Suprapubic skin (tissue), 4 donors: ENCODE results near the gene CERS2. TPM values are rescaled to one million over a fixed set of nuclear protein-coding genes. Genes with fewer than 3 reads are reported as not detected.

Source experiments
- DNase-seq, 2 donors: peaks; one replicate each; pipeline ENCODE4 v3.0.0-alpha.2; 2019; ENCODE audit warnings: low spot score in 2 of 2
- H3K27ac ChIP-seq: fragments of 200-600 bp; sonication (generic); one replicate; pipeline ENCODE4 v1.5.1; 2019
- H3K27me3 ChIP-seq: fragments of 200-600 bp; sonication (generic); one replicate; pipeline ENCODE4 v1.5.1; 2019
- H3K36me3 ChIP-seq: fragments of 200-600 bp; sonication (generic); one replicate; pipeline ENCODE4 v1.5.1; 2019
- H3K4me1 ChIP-seq: fragments of 200-600 bp; sonication (generic); one replicate; pipeline ENCODE4 v1.5.1; 2019
- H3K4me3 ChIP-seq: fragments of 200-600 bp; sonication (generic); one replicate; pipeline ENCODE4 v1.5.1; 2019; ENCODE audit warnings: mild to moderate bottlenecking
- H3K9me3 ChIP-seq: fragments of 200-600 bp; sonication (generic); one replicate; pipeline ENCODE4 v1.5.1; 2019
- EP300 ChIP-seq: sonication (generic); formaldehyde crosslinking; IDR thresholded peaks from one replicate; pipeline ENCODE4 v1.6.1; 2017; ENCODE audit warnings: antibody characterized with exemption
- POLR2A ChIP-seq, 2 donors: fragments of 450-650 bp; IDR thresholded peaks; one replicate each; pipeline ENCODE4 v1.6.1; 2017; ENCODE audit warnings: antibody characterized with exemption in 2 of 2, mild to moderate bottlenecking in 2 of 2, moderate library complexity in 2 of 2
- POLR2AphosphoS5 ChIP-seq, 3 donors: sonication (generic); formaldehyde crosslinking; IDR thresholded peaks; one replicate each; pipeline ENCODE4 v1.6.1; 2017; ENCODE audit warnings: antibody characterized with exemption in 3 of 3
- WGBS: methylation state at CpG from one replicate; pipeline ENCODE4 v1.1.5; 2018; 5-methylcytosine and 5-hydroxymethylcytosine counted together
- total RNA-seq, 4 donors: library from RNA; depleted of rRNA; stranded (reverse); fragments of >200 nt; gene quantifications; one replicate each; pipeline ENCODE4 v1.1.0, GENCODE V29; 2016
- TF ChIP-seq, protein P1 (sequence below), 2 donors: fragments of 200-600 bp in 1 of 2; fragments of 450-650 bp in 1 of 2; sonication (generic) in 1 of 2; IDR thresholded peaks; one replicate each; pipeline ENCODE4 v1.5.1; 2016 to 2019; ENCODE audit warnings: antibody characterized with exemption in 2 of 2, mild to moderate bottlenecking in 1 of 2, moderate library complexity in 1 of 2

Gene CERS2
- total RNA-seq, 4 donors from 2014 or later, result 46.5 to 57.9 (median 51.4) TPM

- Histone ChIP-seq H3K4me3 (no peak overlapping the region), H3K9me3 (no peaks in the 10 kb centered on the region), H3K27me3 (no peaks in the 10 kb centered on the region), H3K36me3 (peaks cover 82% of the 10 kb centered on the region), H3K4me1 (peaks cover 9% of the 10 kb centered on the region), H3K27ac (no peak overlapping the region)
- TF ChIP-seq, protein P1, sequence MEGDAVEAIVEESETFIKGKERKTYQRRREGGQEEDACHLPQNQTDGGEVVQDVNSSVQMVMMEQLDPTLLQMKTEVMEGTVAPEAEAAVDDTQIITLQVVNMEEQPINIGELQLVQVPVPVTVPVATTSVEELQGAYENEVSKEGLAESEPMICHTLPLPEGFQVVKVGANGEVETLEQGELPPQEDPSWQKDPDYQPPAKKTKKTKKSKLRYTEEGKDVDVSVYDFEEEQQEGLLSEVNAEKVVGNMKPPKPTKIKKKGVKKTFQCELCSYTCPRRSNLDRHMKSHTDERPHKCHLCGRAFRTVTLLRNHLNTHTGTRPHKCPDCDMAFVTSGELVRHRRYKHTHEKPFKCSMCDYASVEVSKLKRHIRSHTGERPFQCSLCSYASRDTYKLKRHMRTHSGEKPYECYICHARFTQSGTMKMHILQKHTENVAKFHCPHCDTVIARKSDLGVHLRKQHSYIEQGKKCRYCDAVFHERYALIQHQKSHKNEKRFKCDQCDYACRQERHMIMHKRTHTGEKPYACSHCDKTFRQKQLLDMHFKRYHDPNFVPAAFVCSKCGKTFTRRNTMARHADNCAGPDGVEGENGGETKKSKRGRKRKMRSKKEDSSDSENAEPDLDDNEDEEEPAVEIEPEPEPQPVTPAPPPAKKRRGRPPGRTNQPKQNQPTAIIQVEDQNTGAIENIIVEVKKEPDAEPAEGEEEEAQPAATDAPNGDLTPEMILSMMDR (IDR thresholded peaks at IDR 0.05), result no peak
- TF ChIP-seq POLR2AphosphoS5 (IDR thresholded peaks at IDR 0.05), result no peak
- TF ChIP-seq POLR2A (IDR thresholded peaks at IDR 0.05), result no peak
- no peak for TF ChIP-seq EP300
- WGBS, result 75% methylated on average over 6 of the region's 6 CpGs
- no peak for DNase-seq
These were observed 8.6 kb downstream of the CERS2 start for GRCh38 chr1:150966011-150966410.

DNA sequence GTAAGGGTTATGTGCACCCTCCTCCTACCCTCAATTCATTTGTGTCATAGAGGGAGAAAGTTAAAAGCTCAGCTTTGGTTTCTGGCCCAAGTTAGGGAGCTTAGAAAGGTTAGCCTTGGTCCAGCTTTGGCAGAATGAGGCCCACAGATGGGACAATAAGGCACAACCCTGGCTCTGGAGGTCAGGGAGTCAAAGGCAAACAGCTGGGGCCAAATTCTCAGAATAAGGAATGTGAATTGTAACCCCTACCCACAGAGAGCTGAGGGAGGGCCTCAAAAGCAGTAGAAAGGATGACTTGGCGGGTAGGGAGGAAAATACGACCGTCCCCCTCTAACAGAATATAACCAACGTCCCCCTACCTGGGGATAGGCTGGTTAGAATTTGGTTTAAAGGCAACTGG lies 9.0 kb downstream of the CERS2 start:
- DNase-seq, result no peak
- WGBS, result 85% methylated on average over 4 of the region's 4 CpGs
- peaks cover 5% of the 10 kb centered on the region for H3K4me1 ChIP-seq
- no peak overlapping the region for H3K27ac ChIP-seq
- H3K36me3 ChIP-seq, result peaks cover 86% of the 10 kb centered on the region
- no peaks in the 10 kb centered on the region for H3K27me3 ChIP-seq
- H3K4me3 ChIP-seq, result no peak overlapping the region
- no peaks in the 10 kb centered on the region for H3K9me3 ChIP-seq
- TF ChIP-seq, protein P1 (IDR thresholded peaks at IDR 0.05), result no peak
- no peak for TF ChIP-seq POLR2A (IDR thresholded peaks at IDR 0.05)
- TF ChIP-seq EP300, result no peak
- no peak for TF ChIP-seq POLR2AphosphoS5 (IDR thresholded peaks at IDR 0.05)

DNA sequence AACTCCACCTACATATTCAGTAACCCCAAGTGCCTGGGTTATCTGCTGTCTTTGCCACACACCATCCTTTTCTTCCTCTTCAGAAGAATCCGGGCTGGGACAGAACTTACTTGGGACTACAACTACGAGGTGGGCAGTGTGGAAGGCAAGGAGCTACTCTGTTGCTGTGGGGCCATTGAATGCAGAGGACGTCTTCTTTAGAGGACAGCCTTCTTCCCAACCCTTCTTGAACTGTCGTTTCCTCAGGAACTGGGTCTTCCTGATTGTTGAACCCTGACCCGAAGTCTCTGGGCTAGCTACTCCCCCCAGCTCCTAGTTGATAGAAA lies 10.5 kb downstream of the CERS2 start:
- TF ChIP-seq POLR2A (IDR thresholded peaks at IDR 0.05), result no peak
- TF ChIP-seq, protein P1 (IDR thresholded peaks at IDR 0.05), result no peak
- TF ChIP-seq POLR2AphosphoS5 (IDR thresholded peaks at IDR 0.05), result no peak
- no peak for TF ChIP-seq EP300
- Histone ChIP-seq H3K4me1 (no peaks in the 10 kb centered on the region), H3K36me3 (peaks cover 100% of the 10 kb centered on the region), H3K27me3 (no peaks in the 10 kb centered on the region), H3K9me3 (no peaks in the 10 kb centered on the region), H3K27ac (no peak overlapping the region), H3K4me3 (no peak overlapping the region)
- no peak for DNase-seq
- WGBS, result 79% methylated on average over 5 of the region's 5 CpGs

- Histone ChIP-seq H3K4me3 (no peak overlapping the region), H3K9me3 (no peaks in the 10 kb centered on the region), H3K36me3 (peaks cover 97% of the 10 kb centered on the region), H3K27ac (no peak overlapping the region), H3K27me3 (no peaks in the 10 kb centered on the region), H3K4me1 (no peaks in the 10 kb centered on the region)
- 84% methylated on average over 10 of the region's 10 CpGs for WGBS
- TF ChIP-seq EP300 (no peak), POLR2AphosphoS5 (IDR thresholded peaks at IDR 0.05) (no peak), POLR2A (IDR thresholded peaks at IDR 0.05) (no peak)
- TF ChIP-seq, protein P1 (IDR thresholded peaks at IDR 0.05), result no peak
- no peak for DNase-seq
These were observed 11.1 kb downstream of the CERS2 start for GRCh38 chr1:150963321-150964163.

DNA sequence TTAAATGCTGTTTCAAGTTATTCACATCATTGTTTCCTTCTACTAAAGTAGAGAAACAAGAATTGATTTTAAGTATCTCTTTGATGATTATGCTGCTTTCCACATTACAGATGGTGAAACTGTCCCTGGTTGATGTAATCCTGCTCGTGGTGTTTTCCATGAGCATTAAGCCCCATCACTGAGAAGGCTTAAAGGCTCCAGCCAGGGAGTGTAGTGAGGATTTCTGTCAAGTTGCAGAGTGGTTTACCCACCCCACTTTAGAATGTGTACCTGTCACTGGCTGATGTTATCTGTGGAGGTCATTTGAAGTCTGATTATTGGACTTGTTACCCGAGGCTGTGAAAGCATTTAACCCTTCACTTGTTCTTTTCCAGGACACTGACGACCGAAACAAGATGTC lies 12.9 kb downstream of the CERS2 start:
- no peak overlapping the region for H3K27ac ChIP-seq
- TF ChIP-seq POLR2AphosphoS5 (IDR thresholded peaks at IDR 0.05) (no peak), EP300 (no peak), POLR2A (IDR thresholded peaks at IDR 0.05) (no peak)
- TF ChIP-seq, protein P1 (IDR thresholded peaks at IDR 0.05), result no peak
- H3K4me1 ChIP-seq, result no peaks in the 10 kb centered on the region
- no peaks in the 10 kb centered on the region for H3K27me3 ChIP-seq
- peaks cover 93% of the 10 kb centered on the region for H3K36me3 ChIP-seq
- no peak overlapping the region for H3K4me3 ChIP-seq
- no peaks in the 10 kb centered on the region for H3K9me3 ChIP-seq
- WGBS, result 71% methylated on average over 4 of the region's 4 CpGs
- DNase-seq, result no peak
